C1 segment of cervical spinal cord (tissue), 14 donors: ENCODE results near the gene PLET1.
A peak's percentile ranks its signal among the peaks of the same experiment; 100 is the strongest.

Experiments
- DNase-seq, 14 donors: peaks; one replicate each; lab custom pipeline; 2025; lab: John Stamatoyannopoulos, UW

Gene PLET1

GRCh38 chr11:112281726-112282125 is 21.1 kb upstream of the PLET1 start:
- no peak for DNase-seq

- peak in 12 of 14 donors; percentile 20 to 77 (median 54) for DNase-seq
Measured at GRCh38 chr11:112280268-112281126, 19.8 kb upstream of the PLET1 start.

GRCh38 chr11:112279901-112280267 is 19.2 kb upstream of the PLET1 start:
- peak in 13 of 14 donors; percentile 31 to 77 (median 51) for DNase-seq

GRCh38 chr11:112278803-112279202 is 18.1 kb upstream of the PLET1 start:
- no peak for DNase-seq

GRCh38 chr11:112277941-112278340 is 17.3 kb upstream of the PLET1 start:
- no peak for DNase-seq

GRCh38 chr11:112277029-112277428 is 16.4 kb upstream of the PLET1 start:
- DNase-seq, result no peak

- no peak for DNase-seq
Measured at GRCh38 chr11:112274007-112274783, 13.5 kb upstream of the PLET1 start.

GRCh38 chr11:112273066-112273465 is 12.4 kb upstream of the PLET1 start:
- no peak for DNase-seq

- DNase-seq, result no peak
Measured at GRCh38 chr11:112271242-112271641, 10.6 kb upstream of the PLET1 start.

GRCh38 chr11:112270551-112271180 is 10.0 kb upstream of the PLET1 start:
- DNase-seq, result no peak

GRCh38 chr11:112269139-112269538 is 8.5 kb upstream of the PLET1 start:
- DNase-seq, result no peak

- no peak for DNase-seq
Measured at GRCh38 chr11:112268406-112268805, 7.7 kb upstream of the PLET1 start.

GRCh38 chr11:112267188-112267591 is 6.5 kb upstream of the PLET1 start:
- DNase-seq, result no peak

GRCh38 chr11:112266410-112266778 is 5.7 kb upstream of the PLET1 start:
- no peak for DNase-seq

GRCh38 chr11:112265659-112266409 is 5.2 kb upstream of the PLET1 start:
- DNase-seq, result no peak

GRCh38 chr11:112255067-112255720 is 5.5 kb downstream of the PLET1 start:
- DNase-seq, result peak in 2 of 14 donors; percentile 16 to 22

- no peak for DNase-seq
Measured at GRCh38 chr11:112253605-112254242, 6.9 kb downstream of the PLET1 start.

GRCh38 chr11:112249871-112250610 is 10.6 kb downstream of the PLET1 start:
- DNase-seq, result no peak

GRCh38 chr11:112248201-112248600 is 12.5 kb downstream of the PLET1 start:
- DNase-seq, result no peak

- DNase-seq, result no peak
Measured at GRCh38 chr11:112247201-112247600, 13.5 kb downstream of the PLET1 start.
